HepG2 (cell line): ENCODE data around the gene TBX10. TPM values are rescaled to one million over a fixed set of nuclear protein-coding genes. Genes with fewer than 3 reads are reported as not detected.

ENCODE experiments used
- AGO1 ChIP-seq: fragments of 200-400 bp; formaldehyde crosslinking; IDR thresholded peaks from 2 replicates; pipeline ENCODE4 v1.6.1; 2017; ENCODE audit warnings: mild to moderate bottlenecking, low read depth, low read length, moderate library complexity; ENCODE audit not compliant: poor library complexity, severe bottlenecking
- NFKB2 ChIP-seq: sonication (generic); formaldehyde crosslinking; IDR thresholded peaks from 2 replicates; pipeline ENCODE4 v1.4.0; 2020; ENCODE audit warnings: missing genetic modification reagents, borderline replicate concordance
- NFYB ChIP-seq: sonication (generic); formaldehyde crosslinking; IDR thresholded peaks from 2 replicates; pipeline ENCODE4 v1.4.0; 2020; ENCODE audit warnings: missing genetic modification reagents
- RFXANK ChIP-seq: IDR thresholded peaks from 2 replicates; pipeline ENCODE4 v1.6.1; 2016
- U2AF2 ChIP-seq: fragments of 200-400 bp; formaldehyde crosslinking; IDR thresholded peaks from 2 replicates; pipeline ENCODE4 v1.6.1; 2017; ENCODE audit warnings: low read depth, mild to moderate bottlenecking, low read length
- ZNF235 ChIP-seq: sonication (generic); formaldehyde crosslinking; IDR thresholded peaks from 2 replicates; pipeline ENCODE4 v1.8.1; 2023; ENCODE audit warnings: mild to moderate bottlenecking, missing genetic modification reagents, borderline replicate concordance
- ZNF280D ChIP-seq: sonication (generic); formaldehyde crosslinking; IDR thresholded peaks from 2 replicates; pipeline ENCODE4 v1.5.1; 2020; ENCODE audit warnings: mild to moderate bottlenecking, missing genetic modification reagents
- ZNF431 ChIP-seq: sonication (generic); formaldehyde crosslinking; IDR thresholded peaks from 2 replicates; pipeline ENCODE4 v1.9.0; 2022; ENCODE audit warnings: missing genetic modification reagents, low read depth, mild to moderate bottlenecking, borderline replicate concordance
- ZZZ3 ChIP-seq: sonication (generic); formaldehyde crosslinking; IDR thresholded peaks from 2 replicates; pipeline ENCODE4 v1.4.0; 2020; ENCODE audit warnings: missing genetic modification reagents, mild to moderate bottlenecking, borderline replicate concordance
- polyA plus RNA-seq, 8 experiments: library from polyadenylated mRNA; depleted of rRNA in 3 of 8; stranded (reverse) in 7 of 8; unstranded in 1 of 8; fragments of >200 nt; fragmentation: Illumina TruSeq in 4 of 8; extraction: Trizol in 4 of 8; gene quantifications; 2 replicates each; pipeline versions ENCODE4 v1.2.1 to v1.2.3, GENCODE V29; 2011 to 2016; ENCODE audit warnings: low read depth in 4 of 8, missing spikeins in 1 of 8, mixed read lengths in 1 of 8; ENCODE audit not compliant: insufficient read depth in 1 of 8
- total RNA-seq, 5 experiments: library from RNA; depleted of rRNA; stranded (reverse); fragments of >200 nt; fragmentation: Illumina TruSeq; extraction: Trizol; gene quantifications; 2 replicates each; pipeline ENCODE4 v1.2.3, GENCODE V29; 2016; ENCODE audit warnings: low read depth in 1 of 5
- TF ChIP-seq, protein P1 (sequence below): sonication (generic); formaldehyde crosslinking; IDR thresholded peaks from 2 replicates; pipeline ENCODE4 v1.4.0; 2020; ENCODE audit warnings: mild to moderate bottlenecking, missing genetic modification reagents, borderline replicate concordance
- TF ChIP-seq, protein P2 (sequence below): sonication (generic); formaldehyde crosslinking; IDR thresholded peaks from 2 replicates; pipeline ENCODE4 v1.4.0; 2020; ENCODE audit warnings: missing genetic modification reagents
- TF ChIP-seq, protein P3 (sequence below): sonication (generic); formaldehyde crosslinking; IDR thresholded peaks from 2 replicates; pipeline ENCODE4 v1.5.1; 2020; ENCODE audit warnings: missing genetic modification reagents, mild to moderate bottlenecking, borderline replicate concordance

TBX10 gene
- total and polyA plus RNA-seq, 2 of the 13 experiments (the other 11 are each of a cell fraction or from before 2014, with no cell fraction given): 0.27 to 1.7 TPM

- TF ChIP-seq NFKB2 (0 out of 2 replicates have a peak, but pooled peaks have one; percentile 78), U2AF2 (no peak), ZZZ3 (CRISPR knock-in tag) (no peak), AGO1 (no peak), ZNF280D (no peak), RFXANK (0 out of 2 replicates have a peak, but pooled peaks have one; percentile 69), ZNF235 (no peak), NFYB (peak; percentile 64), ZNF431 (CRISPR knock-in tag) (no peak)
- TF ChIP-seq, protein P1, sequence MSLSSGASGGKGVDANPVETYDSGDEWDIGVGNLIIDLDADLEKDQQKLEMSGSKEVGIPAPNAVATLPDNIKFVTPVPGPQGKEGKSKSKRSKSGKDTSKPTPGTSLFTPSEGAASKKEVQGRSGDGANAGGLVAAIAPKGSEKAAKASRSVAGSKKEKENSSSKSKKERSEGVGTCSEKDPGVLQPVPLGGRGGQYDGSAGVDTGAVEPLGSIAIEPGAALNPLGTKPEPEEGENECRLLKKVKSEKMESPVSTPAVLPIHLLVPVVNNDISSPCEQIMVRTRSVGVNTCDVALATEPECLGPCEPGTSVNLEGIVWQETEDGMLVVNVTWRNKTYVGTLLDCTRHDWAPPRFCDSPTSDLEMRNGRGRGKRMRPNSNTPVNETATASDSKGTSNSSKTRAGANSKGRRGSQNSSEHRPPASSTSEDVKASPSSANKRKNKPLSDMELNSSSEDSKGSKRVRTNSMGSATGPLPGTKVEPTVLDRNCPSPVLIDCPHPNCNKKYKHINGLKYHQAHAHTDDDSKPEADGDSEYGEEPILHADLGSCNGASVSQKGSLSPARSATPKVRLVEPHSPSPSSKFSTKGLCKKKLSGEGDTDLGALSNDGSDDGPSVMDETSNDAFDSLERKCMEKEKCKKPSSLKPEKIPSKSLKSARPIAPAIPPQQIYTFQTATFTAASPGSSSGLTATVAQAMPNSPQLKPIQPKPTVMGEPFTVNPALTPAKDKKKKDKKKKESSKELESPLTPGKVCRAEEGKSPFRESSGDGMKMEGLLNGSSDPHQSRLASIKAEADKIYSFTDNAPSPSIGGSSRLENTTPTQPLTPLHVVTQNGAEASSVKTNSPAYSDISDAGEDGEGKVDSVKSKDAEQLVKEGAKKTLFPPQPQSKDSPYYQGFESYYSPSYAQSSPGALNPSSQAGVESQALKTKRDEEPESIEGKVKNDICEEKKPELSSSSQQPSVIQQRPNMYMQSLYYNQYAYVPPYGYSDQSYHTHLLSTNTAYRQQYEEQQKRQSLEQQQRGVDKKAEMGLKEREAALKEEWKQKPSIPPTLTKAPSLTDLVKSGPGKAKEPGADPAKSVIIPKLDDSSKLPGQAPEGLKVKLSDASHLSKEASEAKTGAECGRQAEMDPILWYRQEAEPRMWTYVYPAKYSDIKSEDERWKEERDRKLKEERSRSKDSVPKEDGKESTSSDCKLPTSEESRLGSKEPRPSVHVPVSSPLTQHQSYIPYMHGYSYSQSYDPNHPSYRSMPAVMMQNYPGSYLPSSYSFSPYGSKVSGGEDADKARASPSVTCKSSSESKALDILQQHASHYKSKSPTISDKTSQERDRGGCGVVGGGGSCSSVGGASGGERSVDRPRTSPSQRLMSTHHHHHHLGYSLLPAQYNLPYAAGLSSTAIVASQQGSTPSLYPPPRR (CRISPR knock-in tag): peak; percentile 65; the same call in 1 of the 2 replicates
- TF ChIP-seq, protein P2, sequence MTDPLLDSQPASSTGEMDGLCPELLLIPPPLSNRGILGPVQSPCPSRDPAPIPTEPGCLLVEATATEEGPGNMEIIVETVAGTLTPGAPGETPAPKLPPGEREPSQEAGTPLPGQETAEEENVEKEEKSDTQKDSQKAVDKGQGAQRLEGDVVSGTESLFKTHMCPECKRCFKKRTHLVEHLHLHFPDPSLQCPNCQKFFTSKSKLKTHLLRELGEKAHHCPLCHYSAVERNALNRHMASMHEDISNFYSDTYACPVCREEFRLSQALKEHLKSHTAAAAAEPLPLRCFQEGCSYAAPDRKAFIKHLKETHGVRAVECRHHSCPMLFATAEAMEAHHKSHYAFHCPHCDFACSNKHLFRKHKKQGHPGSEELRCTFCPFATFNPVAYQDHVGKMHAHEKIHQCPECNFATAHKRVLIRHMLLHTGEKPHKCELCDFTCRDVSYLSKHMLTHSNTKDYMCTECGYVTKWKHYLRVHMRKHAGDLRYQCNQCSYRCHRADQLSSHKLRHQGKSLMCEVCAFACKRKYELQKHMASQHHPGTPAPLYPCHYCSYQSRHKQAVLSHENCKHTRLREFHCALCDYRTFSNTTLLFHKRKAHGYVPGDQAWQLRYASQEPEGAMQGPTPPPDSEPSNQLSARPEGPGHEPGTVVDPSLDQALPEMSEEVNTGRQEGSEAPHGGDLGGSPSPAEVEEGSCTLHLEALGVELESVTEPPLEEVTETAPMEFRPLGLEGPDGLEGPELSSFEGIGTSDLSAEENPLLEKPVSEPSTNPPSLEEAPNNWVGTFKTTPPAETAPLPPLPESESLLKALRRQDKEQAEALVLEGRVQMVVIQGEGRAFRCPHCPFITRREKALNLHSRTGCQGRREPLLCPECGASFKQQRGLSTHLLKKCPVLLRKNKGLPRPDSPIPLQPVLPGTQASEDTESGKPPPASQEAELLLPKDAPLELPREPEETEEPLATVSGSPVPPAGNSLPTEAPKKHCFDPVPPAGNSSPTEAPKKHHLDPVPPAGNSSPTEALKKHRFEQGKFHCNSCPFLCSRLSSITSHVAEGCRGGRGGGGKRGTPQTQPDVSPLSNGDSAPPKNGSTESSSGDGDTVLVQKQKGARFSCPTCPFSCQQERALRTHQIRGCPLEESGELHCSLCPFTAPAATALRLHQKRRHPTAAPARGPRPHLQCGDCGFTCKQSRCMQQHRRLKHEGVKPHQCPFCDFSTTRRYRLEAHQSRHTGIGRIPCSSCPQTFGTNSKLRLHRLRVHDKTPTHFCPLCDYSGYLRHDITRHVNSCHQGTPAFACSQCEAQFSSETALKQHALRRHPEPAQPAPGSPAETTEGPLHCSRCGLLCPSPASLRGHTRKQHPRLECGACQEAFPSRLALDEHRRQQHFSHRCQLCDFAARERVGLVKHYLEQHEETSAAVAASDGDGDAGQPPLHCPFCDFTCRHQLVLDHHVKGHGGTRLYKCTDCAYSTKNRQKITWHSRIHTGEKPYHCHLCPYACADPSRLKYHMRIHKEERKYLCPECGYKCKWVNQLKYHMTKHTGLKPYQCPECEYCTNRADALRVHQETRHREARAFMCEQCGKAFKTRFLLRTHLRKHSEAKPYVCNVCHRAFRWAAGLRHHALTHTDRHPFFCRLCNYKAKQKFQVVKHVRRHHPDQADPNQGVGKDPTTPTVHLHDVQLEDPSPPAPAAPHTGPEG (CRISPR knock-in tag): no peak
- TF ChIP-seq, protein P3, sequence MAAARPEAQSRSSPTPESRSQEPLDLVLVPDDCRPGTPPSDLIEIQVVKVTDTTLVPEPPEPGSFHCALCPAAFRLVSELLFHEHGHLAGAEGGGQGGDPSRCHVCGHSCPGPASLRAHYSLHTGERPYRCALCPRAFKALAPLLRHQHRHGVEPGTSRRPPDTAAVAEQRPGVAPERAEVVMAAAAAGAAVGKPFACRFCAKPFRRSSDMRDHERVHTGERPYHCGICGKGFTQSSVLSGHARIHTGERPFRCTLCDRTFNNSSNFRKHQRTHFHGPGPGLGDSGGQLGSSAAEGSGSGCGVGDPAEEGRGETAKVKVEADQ (CRISPR knock-in tag): peak; percentile 91; the same call in 1 of the 2 replicates
These were observed 32.9 kb downstream of the TBX10 start, which contains the start of gene NDUFV1 (continued) for GRCh38 chr11:67606492-67607295.
